ENCODE measurements around the gene ZNF516.

The ZNF516 gene

GRCh38 chr18:76367168-76368125 lies 127.6 kb downstream of the ZNF516 start:
- no peak overlapping the region for H3K4me3 ChIP-seq (ENCODE audit: low read length)
- no peak for DNase-seq (ENCODE audit: low read depth)
- TF ChIP-seq CTCF (conservative IDR thresholded peaks at IDR 0.05; ENCODE audit: low read length) = no peak

DNA sequence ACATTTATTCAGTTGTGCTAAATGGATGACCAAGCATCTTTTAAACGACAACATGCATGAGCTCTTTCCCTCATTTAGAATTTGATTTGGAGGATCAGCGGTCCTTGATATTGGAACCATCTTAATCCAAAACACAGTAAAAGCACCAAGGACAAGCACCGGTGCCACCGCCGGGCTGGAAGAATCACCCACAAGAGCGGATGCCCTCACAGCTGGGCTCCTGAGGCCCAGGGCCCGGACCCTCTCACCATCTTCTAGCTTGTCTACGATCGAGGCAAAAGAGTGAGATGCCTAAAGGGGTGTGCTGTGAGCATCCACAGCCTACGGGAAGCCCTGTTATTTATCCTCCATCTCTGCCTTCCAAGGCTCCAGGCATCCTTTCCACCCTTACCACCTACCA lies 129.5 kb downstream of the ZNF516 start:
- H3K4me3 ChIP-seq (ENCODE audit: low read length) = no peak overlapping the region
- no peak for TF ChIP-seq CTCF (conservative IDR thresholded peaks at IDR 0.05; ENCODE audit: low read length)
- no peak for DNase-seq (ENCODE audit: low read depth)

- TF ChIP-seq CTCF (conservative IDR thresholded peaks at IDR 0.05; ENCODE audit: low read length) = no peak
- DNase-seq (ENCODE audit: low read depth) = no peak
Observed at GRCh38 chr18:76364282-76365259, 130.5 kb downstream of the ZNF516 start.

DNA sequence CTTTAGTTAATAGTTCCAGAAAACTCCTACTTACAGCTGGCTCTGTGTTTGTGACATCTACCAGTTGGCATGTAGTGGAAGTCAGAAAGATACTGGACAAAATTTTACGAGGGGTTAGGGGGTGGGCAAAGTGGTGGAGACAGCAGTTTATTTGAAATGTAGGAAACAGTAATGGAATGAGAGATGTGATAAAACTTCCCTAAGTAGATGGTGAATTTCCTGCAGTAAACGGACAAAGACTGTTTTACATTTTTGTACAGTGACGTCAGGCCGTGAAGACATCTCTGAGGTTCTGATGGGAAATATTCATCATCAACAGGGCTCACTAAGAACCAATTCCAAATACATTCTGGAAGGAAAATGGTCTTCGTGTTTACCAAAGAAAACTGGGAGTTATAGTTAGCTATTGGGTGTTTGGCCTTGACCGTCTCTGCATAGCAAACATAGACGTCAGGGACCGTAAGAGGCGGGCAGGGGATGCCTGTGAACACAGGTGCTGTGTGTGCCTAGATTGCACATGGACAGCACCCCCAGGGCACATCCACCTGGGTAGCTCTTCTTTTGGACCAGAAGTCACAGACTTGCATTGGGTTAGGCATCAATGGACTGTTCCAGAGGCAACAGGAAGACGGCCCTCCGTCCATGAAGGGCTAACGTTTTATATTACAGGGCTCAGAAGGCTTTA lies 131.5 kb downstream of the ZNF516 start:
- H3K4me3 ChIP-seq (ENCODE audit: low read length) = no peak overlapping the region
- DNase-seq (ENCODE audit: low read depth) = peak; percentile 69
- no peak for TF ChIP-seq CTCF (conservative IDR thresholded peaks at IDR 0.05; ENCODE audit: low read length)

More at GRCh38 chr18:76364282-76365259, 130.5 kb downstream of the ZNF516 start:
- H3K4me3 ChIP-seq (ENCODE audit: low read length) = no peak overlapping the region

DNA sequence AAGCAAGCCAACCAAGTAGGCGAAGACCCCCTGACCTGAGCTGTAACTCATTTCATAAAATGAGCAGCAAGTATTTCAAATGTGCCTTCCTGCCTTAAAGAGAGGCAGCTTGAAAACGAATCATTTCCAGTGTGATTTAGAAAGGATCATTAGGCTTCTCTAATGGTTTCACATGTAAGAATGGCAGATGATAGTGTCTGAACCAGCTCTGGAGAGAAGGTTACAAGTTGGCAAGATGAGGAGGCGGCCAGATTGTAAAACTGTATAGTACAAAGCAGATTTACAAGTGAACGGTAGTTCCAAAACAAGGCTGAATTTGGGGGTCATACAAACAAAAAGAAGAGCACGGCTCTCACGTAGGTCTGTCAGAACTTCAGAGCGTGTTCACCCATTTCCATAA lies 132.4 kb downstream of the ZNF516 start:
- no peak for TF ChIP-seq CTCF (conservative IDR thresholded peaks at IDR 0.05; ENCODE audit: low read length)
- no peak for DNase-seq (ENCODE audit: low read depth)
- H3K4me3 ChIP-seq (ENCODE audit: low read length) = no peak overlapping the region

DNA sequence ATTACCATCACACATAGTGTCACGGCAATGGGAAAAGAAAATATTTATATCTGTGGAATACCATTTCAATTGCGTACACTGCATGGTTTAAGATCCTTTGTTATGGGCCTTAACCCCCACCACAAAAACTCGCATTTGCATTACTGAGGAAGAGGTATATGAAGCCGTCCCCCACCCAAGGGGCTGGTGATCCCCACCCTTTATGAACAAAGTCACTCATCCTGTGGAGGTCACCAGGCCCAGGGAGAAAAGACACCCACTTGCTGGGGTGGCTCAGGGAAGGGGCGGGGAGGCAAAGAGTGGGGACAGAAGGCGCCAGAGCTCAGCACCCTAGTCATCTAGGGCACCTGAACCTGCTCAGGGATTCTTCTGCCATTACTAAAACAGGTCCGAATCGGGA lies 133.8 kb downstream of the ZNF516 start:
- H3K4me3 ChIP-seq (ENCODE audit: low read length) = no peak overlapping the region
- DNase-seq (ENCODE audit: low read depth) = no peak
- TF ChIP-seq CTCF (conservative IDR thresholded peaks at IDR 0.05; ENCODE audit: low read length) = no peak
